Fibroblast of lung (primary cell): Measurements from ENCODE around the gene HIGD1A. TPM values are rescaled to one million over a fixed set of nuclear protein-coding genes. Genes with fewer than 3 reads are reported as not detected.
A peak's percentile ranks its signal among the peaks of the same experiment; 100 is the strongest.

Experiments used
- DNase-seq, 2 donors: peaks; one replicate each; pipeline versions ENCODE4 v3.0.0 to v3.0.0-alpha.2; 2010; ENCODE audit warnings: low read depth in 2 of 2
- H2AFZ ChIP-seq: 2 replicates; pipeline ENCODE4 v1.5.1; 2012; ENCODE audit warnings: low read length, control low read depth, inconsistent platforms
- H3K27ac ChIP-seq: 2 replicates; pipeline ENCODE4 v1.5.1; 2011; ENCODE audit warnings: low read length, control low read depth; ENCODE audit not compliant: insufficient read depth
- H3K27me3 ChIP-seq: 2 replicates; pipeline ENCODE4 v1.5.1; 2011; ENCODE audit warnings: mild to moderate bottlenecking, low read length; ENCODE audit not compliant: control insufficient read depth, insufficient read depth
- H3K36me3 ChIP-seq: 2 replicates; pipeline ENCODE4 v1.5.1; 2011; ENCODE audit warnings: low read length; ENCODE audit not compliant: control insufficient read depth, insufficient read depth
- H3K4me1 ChIP-seq: 2 replicates; pipeline ENCODE4 v1.5.1; 2011; ENCODE audit warnings: low read length; ENCODE audit not compliant: control insufficient read depth, insufficient read depth; ENCODE audit errors: extremely low read depth
- H3K4me2 ChIP-seq: 2 replicates; pipeline ENCODE4 v1.5.1; 2011; ENCODE audit warnings: low read length, control low read depth; ENCODE audit not compliant: insufficient read depth; ENCODE audit errors: extremely low read depth
- H3K4me3 ChIP-seq, 4 experiments: fragments of 200-600 bp in 1 of 4; sonication (generic) in 1 of 4; replicated peaks in 1 of 4; 2 replicates each; pipeline ENCODE4 v1.5.1; 2011 to 2016; ENCODE audit warnings: low read length in 4 of 4, low read depth in 3 of 4, mild to moderate bottlenecking in 3 of 4, control low read depth in 2 of 4, inconsistent platforms in 1 of 4, mixed read lengths in 1 of 4; ENCODE audit not compliant: insufficient read depth in 1 of 4; ENCODE audit errors: control extremely low read depth in 1 of 4
- H3K79me2 ChIP-seq: 2 replicates; pipeline ENCODE4 v1.5.1; 2012; ENCODE audit warnings: mild to moderate bottlenecking, low read length, inconsistent platforms; ENCODE audit not compliant: control insufficient read depth, insufficient read depth
- H3K9ac ChIP-seq: 2 replicates; pipeline ENCODE4 v1.5.1; 2011; ENCODE audit warnings: mild to moderate bottlenecking, low read length, control low read depth; ENCODE audit not compliant: insufficient read depth
- H3K9me3 ChIP-seq: 2 replicates; pipeline ENCODE4 v1.5.1; 2012; ENCODE audit warnings: low read depth, low read length; ENCODE audit not compliant: control insufficient read depth, insufficient read depth
- H4K20me1 ChIP-seq: 2 replicates; pipeline ENCODE4 v1.5.1; 2011; ENCODE audit warnings: low read length; ENCODE audit not compliant: control insufficient read depth, insufficient read depth; ENCODE audit errors: extremely low read depth
- CTCF ChIP-seq, 2 donors: IDR thresholded peaks in 1 of 2; conservative IDR thresholded peaks in 1 of 2; 1 replicate in 1 of 2; 2 replicates in 1 of 2; pipeline ENCODE4 v1.5.1; 2011 to 2012; ENCODE audit warnings: low read length in 2 of 2, control low read depth in 1 of 2, inconsistent platforms in 1 of 2, low read depth in 1 of 2, mild to moderate bottlenecking in 1 of 2
- EZH2 ChIP-seq: IDR thresholded peaks from 2 replicates; pipeline ENCODE4 v1.5.1; 2012; ENCODE audit warnings: low read length, control low read depth, mild to moderate bottlenecking; ENCODE audit errors: missing control alignments
- polyA plus RNA-seq, 2 donors: library from polyadenylated mRNA; depleted of rRNA in 1 of 2; stranded (reverse) in 1 of 2; unstranded in 1 of 2; fragments of >200 nt; gene quantifications; 2 replicates each; pipeline ENCODE4 v1.2.1, GENCODE V29; 2011 to 2012; ENCODE audit warnings: missing spikeins in 1 of 2
- total RNA-seq: library from RNA; depleted of rRNA; stranded (reverse); fragments of >200 nt; gene quantifications from 2 replicates; pipeline ENCODE4 v1.2.1, GENCODE V29; 2014

The HIGD1A gene
- total and polyA plus RNA-seq, 2 donors (not counting 1 experiment from before 2014, with no cell fraction given): 121 to 245 TPM

GRCh38 chr3:42763021-42763420 is 41.3 kb downstream of the HIGD1A start:
- Histone ChIP-seq H3K36me3 (no peaks in the 10 kb centered on the region), H3K79me2 (no peaks in the 10 kb centered on the region), H2AFZ (no peak overlapping the region), H3K4me3 (no peak overlapping the region), H3K27me3 (peaks cover 6% of the 10 kb centered on the region), H3K27ac (no peak overlapping the region), H3K9me3 (no peaks in the 10 kb centered on the region), H3K4me2 (no peak overlapping the region), H4K20me1 (no peaks in the 10 kb centered on the region), H3K9ac (no peak overlapping the region), H3K4me1 (peaks cover 4% of the 10 kb centered on the region)
- peak; percentile 57 to 78 for DNase-seq
- no peak for TF ChIP-seq EZH2
- no peak for TF ChIP-seq CTCF (conservative IDR thresholded peaks at IDR 0.05 in 1 of 2, IDR thresholded peaks at IDR 0.05 in 1 of 2; ENCODE audit: low read depth in 1 of 2, low read length in 2 of 2)

GRCh38 chr3:42762046-42762724 is 42.1 kb downstream of the HIGD1A start:
- DNase-seq: no peak
- no peak for TF ChIP-seq CTCF (conservative IDR thresholded peaks at IDR 0.05 in 1 of 2, IDR thresholded peaks at IDR 0.05 in 1 of 2; ENCODE audit: low read depth in 1 of 2, low read length in 2 of 2)
- no peak for TF ChIP-seq EZH2
- no peak overlapping the region for H3K4me3 ChIP-seq

GRCh38 chr3:42758126-42758525 is 46.2 kb downstream of the HIGD1A start:
- H3K4me2 ChIP-seq: no peak overlapping the region
- no peaks in the 10 kb centered on the region for H3K36me3 ChIP-seq
- H3K27ac ChIP-seq: no peak overlapping the region
- H3K9me3 ChIP-seq: no peaks in the 10 kb centered on the region
- H3K9ac ChIP-seq: no peak overlapping the region
- no peak for DNase-seq
- no peaks in the 10 kb centered on the region for H4K20me1 ChIP-seq
- no peaks in the 10 kb centered on the region for H3K79me2 ChIP-seq
- H2AFZ ChIP-seq: no peak overlapping the region
- H3K27me3 ChIP-seq: no peaks in the 10 kb centered on the region
- peaks cover 4% of the 10 kb centered on the region for H3K4me1 ChIP-seq
- no peak overlapping the region for H3K4me3 ChIP-seq
- TF ChIP-seq EZH2 (no peak), CTCF (conservative IDR thresholded peaks at IDR 0.05 in 1 of 2, IDR thresholded peaks at IDR 0.05 in 1 of 2; ENCODE audit: low read depth in 1 of 2, low read length in 2 of 2) (no peak)

More at GRCh38 chr3:42762046-42762724, 42.1 kb downstream of the HIGD1A start:
- H4K20me1 ChIP-seq: no peaks in the 10 kb centered on the region
- no peak overlapping the region for H3K9ac ChIP-seq
- no peak overlapping the region for H3K4me2 ChIP-seq
- H2AFZ ChIP-seq: no peak overlapping the region
- no peaks in the 10 kb centered on the region for H3K79me2 ChIP-seq
- no peaks in the 10 kb centered on the region for H3K9me3 ChIP-seq
- peaks cover 4% of the 10 kb centered on the region for H3K4me1 ChIP-seq
- no peaks in the 10 kb centered on the region for H3K36me3 ChIP-seq
- H3K27ac ChIP-seq: no peak overlapping the region
- H3K27me3 ChIP-seq: peaks cover 6% of the 10 kb centered on the region
